ENCODE measurements around the gene HNRNPA0.
"Not testable (repeated sequence)": the region's sequence is repeated elsewhere in the genome, so short reads cannot be mapped to it uniquely, and the experiment has no call there.

HNRNPA0 gene
- total RNA-seq = 163 to 279 reads per million in 2 donors

DNA sequence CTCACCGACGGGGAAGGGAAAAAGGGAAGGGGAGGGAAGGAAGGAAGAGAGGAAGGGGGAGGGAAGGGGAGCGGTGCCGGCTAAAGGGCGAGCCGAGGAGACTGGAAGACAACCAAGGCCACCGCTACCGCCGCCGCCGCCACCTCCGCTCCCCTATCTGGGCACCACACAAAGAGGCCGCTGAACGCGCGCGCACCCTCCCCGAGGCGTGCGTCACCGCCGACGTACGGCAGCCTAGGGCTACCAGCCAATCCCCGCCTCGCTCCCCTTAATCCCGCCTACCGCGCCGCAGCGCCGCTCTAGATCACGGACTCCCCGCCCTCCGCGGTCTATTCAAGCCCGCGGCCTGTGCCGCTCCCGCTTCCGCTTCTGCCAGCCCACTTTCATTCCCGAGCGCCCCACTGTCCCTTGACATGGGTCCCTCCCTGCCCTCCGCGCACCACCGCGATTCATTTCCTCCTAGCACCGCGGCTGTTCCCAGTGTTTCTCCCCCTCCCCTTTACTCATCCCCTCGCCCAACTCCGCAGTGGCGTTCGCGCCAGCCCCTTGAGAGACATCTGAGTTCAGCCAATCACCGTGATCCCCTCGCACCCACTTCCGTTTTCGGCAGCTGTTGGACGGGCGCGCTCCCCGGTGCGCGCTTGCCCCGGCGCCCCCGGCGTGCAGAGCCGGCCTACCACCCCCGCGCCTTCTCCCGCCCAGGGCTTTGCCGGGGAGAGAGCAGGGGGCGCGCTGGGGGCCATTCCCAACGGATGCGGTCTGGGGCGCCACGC is at the start of gene HNRNPA0:
Gene HNRNPA0, minus strand, starts transcription at position 176 of the 773 bp plus-strand sequence. CDS start 297 bp downstream, outside the sequence.
- DNase-seq = peak; percentile 95

DNA sequence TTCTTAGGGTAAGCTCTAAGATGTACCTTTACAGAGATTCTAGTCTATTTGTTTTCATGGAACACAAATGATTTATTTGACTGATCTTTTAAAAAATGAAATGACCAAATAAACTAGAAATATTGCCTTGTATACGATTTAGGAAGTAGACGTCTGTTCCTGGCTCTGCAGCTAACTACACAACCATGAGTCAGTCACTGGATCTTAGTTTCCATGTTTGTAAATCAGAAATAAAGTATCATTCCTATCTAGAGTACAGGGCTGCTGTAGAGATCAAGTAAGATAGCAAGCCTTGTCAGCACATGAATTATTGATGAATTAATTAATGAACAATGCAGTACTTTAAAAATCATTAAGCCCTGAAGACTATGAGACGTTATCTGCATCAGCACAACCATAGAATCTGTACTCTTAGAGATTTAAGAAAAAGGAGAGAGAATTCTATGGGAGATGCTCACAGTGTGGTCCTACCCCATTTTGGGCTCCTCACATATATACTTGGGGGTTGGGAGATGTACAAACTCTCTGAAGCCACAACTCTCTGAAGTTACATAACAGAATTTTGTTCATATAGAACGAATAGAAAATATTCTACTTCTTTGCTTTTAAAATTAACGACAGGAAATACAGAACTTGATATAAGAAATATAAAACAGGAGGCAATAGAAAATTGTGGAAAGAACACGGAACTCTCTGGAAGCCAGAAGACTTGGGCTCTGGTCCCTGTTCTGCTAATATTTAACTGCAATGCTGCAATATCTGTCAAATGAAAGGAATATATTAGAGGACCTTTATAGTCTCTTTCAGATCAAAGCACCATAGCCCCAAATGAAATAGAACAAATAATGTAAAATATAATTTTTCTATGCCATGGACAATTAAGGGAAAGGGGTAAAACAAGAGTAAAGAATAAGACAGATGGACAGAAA is 48.4 kb upstream of the HNRNPA0 start:
- DNase-seq = no peak

DNA sequence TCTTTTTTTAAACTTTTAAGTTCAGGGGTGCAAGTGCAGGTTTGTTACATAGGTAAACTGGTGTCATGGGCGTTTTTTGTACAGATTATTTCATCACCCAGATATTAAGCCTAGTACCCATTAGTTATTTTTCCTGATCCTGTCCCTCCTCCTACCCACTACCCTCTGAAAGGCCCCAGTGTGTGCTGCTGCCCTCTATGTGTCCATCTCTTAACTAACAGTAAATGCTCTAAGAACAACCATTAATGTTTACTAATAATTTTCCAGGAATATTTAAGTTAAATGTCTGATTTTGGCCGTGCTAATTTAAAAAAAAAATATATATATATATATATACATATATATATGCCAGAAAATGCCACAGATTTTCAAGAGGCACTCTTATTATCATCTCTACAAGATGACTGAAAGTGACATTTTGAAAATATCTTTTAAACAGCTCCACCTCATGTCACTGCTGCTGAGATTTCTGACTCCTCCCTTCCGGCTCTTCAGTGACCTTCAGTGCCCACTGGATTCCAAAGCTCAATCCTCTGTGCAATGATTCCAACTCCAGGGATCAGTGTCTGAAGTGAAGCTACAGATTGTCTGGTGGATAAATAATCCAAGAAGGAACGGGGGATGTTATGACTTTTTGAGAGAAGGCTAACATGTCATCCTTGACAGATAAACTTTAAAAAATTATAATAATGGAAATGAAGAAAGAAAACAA is 46.7 kb upstream of the HNRNPA0 start:
- DNase-seq = no peak

DNA sequence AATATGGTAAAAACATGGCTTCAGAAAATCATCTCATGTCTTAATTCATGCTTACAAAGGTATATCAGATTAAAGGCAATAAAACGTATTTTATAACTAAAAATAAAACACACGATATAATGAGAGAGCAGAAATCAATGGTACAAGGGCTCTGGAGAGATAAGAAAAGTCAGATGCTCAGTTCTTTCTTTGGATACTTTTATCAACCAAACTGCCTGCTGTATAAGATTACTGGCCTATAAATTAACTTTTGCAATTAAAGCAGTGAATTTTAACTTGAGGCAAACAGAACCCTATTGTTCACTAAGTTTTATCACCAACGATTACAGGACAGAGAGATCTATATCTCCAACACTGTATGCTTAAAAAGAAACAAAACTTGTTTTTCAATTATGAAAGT is 42.1 kb upstream of the HNRNPA0 start:
- no peak for DNase-seq

DNA sequence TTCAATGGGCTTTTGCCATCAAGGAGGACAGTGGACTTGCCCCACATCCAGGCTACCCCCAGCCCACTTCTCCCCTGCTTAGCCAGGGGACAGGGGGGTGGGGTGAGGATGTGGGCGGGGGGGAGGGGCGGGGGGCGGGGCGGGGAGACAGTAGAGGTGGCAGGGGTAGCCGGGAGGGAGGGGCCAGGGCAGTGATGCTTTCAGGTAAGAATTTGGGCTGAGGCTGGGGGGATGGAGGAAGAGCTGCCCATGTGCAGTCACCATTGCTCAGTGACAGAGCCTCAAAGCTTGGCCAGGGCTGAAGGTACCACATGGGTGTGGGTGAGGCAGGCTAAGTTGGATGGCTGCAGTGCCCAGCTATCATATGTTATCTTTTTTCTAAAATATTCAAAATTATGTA is 40.7 kb upstream of the HNRNPA0 start:
- no peak for DNase-seq

DNA sequence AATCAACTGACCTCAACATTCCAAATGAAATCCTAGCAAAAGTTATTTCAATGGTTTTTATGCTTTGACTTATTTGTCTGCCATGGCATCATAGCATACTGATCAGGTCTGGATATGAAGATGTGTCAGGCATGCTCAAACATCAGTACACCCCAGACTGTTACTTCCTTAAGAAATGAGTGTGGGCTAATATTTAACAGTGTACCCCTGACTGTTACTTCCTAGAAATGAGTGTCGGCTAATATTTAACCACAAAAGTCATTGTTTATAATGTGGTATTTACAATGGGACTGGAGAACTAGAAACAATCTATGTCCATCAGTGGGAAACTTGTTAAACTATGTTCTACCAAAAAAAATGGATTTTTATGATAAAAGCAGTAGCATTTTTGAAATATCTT is 38.1 kb upstream of the HNRNPA0 start:
- DNase-seq = no peak

DNA sequence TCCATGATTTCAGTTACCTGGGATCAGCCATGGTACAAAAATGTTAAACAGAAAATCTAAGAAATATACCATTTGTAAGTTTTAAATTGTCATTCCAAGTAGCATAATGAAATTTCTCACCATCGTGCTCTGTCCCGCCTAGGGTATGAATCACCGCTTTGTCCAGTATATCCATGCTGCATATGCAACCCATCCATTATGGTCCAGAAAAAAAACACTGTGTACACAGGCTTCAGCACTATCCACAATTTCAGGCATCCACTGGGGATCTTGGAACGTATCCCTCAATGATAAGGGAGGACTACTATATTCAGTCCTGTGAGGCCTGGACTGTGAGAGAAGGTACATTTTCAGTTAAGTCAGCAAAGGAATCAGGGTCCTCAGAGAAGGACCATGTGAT is 37.6 kb upstream of the HNRNPA0 start:
- no peak for DNase-seq

DNA sequence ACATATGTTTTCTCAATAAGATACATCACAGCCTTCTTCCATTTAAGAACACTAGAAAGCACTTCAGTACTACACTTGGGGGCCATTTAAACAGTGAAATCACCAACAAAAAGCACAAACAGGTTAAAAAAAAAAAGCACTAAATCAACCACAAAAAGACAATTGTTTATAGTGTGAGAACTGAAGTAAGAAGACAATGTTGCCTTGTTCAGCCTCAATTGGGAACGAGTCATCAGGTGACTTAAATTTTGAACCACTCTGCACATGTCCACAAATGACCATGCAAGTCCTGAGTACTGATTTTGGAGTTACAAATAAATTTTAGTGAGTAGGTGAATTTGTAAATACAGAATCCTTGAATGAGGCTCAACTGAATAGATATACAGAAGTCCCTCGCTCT is 37.2 kb upstream of the HNRNPA0 start:
- DNase-seq = no peak

DNA sequence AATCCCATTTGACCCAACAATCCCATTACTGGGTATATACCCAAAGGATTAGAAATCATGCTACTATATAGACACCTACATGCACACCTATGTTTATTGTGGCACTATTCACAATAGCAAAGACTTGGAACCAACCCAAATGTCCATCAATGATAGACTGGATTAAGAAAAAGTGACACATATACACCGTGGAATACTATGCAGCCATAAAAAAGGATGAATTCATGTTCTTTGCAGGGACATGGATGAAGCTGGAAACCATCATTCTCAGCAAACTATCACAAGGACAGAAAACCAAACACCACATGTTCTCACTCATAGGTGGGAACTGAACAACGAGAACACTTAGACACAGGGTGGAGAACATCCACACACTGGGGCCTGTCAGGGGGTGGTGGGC is 34.4 kb upstream of the HNRNPA0 start:
- DNase-seq = not testable (repeated sequence)

DNA sequence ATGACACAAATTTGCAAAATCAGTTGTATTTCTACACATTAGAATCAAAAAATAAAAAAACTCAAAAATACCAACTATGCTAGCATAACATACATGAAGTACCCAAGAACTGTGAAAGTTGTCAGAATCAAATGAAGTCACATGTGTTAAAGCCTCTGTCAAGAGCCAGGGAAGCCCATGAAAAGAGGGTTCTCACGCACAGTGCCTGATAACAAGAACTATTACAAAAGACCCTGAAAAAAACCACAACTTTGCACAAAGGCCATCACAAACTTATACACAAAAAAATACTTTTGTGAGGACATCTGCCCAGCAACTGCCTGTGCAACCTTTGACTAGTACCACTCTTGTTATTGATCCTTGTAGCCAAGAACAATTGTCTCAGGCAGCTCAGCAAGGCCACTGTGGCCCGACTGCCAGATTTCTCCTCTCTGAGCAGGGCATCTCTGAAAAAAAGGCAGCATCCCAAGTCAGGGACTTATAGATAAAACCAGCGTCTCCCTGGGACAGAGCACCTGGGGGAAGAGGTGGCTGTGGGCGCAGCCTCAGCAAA is 28.9 kb upstream of the HNRNPA0 start:
- DNase-seq = no peak

DNA sequence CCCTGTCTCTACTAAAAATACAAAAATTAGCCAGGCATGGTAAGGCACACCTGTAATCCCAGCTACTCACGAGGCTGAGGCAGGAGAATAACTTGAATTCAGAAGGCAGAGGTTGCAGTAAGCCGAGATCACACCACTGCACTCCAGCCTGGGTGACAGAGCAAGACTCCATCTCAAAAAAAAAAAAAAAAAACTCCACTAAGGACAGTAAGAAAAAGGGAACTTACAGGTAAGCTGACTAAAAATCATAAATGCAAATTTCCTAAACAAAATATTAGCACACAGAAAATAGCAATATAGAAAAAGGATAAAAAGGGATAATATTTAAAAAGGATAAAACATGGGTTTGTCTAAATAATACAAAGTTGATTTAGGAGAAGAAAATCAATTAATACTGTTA is 27.9 kb upstream of the HNRNPA0 start:
- DNase-seq = no peak

DNA sequence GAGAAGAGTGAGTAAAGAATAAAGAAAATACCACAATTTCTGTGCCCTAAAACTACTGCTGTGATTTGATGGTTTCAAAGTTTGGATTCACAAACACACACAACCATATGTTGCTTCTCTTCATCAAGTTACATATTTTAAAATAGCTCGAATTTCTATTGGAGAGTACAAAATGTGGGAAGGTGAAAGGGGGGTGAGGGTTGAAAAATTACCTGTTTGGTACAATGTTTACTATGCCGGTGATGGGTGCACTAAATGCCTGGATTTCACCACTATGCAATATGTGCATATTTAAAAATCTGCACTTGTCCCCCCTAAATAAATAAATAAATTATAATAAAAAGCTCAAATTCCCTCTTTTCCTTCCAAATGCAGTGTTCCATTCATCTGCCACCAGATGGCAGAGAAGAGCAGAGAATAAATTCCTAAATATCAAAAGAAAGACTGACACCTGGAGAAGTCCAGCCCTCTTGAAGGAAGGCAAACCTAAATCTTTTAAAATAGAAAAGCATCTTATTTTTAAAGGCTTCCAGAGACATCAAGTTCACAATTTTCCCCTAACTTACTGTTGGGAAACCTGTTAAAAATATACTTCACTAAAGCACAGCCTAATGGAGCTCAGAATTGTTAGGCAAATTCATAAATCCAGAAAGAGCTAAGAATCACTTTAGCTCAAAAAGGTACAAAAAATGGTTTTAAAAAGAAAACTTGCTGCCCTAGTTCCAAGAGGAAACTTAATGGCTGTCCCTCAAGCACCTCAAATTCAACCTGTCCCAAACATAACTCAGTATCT is 24.8 kb upstream of the HNRNPA0 start:
- no peak for DNase-seq

DNA sequence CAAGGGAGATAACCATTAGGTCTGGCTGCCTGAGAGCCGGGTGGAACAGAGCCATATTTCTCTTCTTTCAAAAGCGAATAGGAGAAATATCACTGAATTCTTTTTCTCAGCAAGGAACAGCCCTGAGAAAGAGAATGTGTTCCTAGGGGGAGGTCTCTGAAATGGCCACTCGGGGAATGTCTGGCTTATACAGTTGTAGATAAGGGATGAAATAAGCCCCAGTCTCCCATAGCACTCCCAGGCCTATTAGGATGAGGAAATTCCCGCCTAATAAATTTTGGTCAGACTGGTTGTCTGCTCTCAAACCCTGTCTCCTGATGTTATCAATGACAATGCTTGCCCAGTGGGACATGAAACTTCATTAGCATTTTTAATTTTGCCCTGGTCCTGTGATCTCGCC is 13.8 kb upstream of the HNRNPA0 start:
- not testable (repeated sequence) for DNase-seq

DNA sequence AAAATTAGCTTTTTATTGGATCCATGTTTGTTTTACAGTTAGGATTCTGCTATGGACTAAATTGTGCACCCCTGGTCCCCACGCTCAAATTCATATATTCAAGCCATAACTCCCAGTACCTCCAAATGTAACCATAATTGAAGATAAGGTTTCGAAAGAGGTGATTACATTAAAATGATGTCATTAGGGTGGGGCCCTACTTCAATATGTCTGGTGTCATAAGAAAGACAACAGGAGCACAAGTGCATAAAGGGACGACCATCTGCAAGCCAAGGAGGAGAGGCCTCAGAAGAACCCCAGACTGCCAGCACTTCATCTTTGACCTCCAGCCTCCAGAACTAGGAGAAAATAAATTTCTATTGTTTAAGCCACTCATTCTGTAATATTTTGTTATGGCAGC is 7.4 kb upstream of the HNRNPA0 start:
- DNase-seq = no peak

DNA sequence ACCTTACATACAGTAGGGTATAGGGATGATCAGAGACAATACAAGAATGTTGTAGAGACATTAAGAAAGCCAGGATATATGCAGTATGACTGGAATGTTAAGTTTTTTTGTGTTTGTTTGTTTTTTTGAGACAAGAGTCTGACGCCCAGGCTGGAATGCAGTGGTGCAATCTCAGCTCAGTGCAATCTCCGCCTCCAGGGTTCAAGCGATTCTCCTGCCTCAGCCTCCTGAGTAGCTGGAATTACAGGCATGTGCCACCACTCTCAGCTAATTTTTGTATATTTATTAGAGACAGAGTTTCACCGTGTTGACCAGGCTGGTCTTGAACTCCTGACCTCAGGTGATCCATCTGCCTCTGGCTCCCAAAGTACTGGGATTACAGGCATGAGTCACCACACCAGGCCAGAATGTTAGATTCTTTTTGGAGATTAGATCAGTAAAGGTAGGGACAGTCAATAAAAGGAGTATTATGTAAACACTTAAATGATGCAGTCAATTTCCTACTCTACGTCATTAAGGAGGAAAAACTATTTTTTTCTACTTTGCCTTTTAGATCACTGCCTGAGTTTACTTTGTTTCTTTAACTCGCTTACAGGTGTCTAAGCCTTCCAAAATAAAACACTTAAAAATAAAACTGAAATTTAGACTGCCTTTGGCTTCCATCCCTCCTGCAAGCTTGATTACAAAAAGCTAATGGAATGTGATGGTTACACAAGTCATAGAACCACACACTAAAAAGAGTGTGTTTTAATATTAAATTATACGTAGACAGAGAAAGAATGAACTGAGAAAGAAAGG is 6.8 kb upstream of the HNRNPA0 start:
- DNase-seq = no peak

DNA sequence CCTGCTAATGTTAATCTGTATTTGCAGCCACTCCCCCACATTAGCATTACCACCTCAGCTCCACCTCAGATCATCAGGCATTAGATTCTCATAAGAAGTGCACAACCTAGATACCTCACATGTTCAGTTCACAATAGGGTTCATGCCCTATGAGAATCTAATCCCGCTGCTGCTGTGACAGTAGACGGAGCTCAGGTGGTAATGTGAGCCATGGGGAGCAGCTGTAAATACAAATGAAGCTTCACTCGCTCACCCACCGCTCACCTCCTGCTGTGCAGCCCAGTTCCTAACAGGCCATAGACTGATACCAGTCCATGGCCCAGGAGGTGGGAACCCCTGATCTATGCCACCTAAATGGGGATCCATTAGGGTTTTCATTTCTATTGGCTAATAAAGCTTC is 6.1 kb upstream of the HNRNPA0 start:
- no peak for DNase-seq

DNA sequence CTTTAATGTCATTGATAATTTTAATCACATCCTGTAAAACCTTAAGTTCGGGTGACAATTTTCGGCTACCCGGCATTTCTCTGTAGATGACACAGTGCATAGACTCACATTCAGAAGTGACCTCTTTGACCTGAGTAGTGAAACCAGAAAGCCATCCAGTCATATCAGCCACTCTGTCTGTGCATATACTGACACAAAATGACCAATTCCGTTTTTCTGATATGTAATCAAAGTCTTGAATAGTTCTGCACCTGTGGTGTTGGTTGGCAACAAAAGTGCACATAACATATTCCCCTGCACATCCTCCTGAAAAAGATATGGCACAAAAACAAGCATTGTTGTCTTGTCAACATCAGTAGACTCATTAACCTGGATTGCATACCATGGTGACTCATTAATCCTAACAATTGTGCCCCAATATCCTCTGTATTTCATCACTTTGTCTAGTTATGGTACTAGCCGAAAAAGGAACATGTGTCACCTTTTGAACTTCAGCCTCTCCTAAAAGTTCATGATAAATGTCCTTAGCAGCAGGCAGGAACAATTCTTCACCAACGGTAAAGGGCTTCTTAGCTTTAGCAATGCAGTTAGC is 4.6 kb upstream of the HNRNPA0 start:
- no peak for DNase-seq

DNA sequence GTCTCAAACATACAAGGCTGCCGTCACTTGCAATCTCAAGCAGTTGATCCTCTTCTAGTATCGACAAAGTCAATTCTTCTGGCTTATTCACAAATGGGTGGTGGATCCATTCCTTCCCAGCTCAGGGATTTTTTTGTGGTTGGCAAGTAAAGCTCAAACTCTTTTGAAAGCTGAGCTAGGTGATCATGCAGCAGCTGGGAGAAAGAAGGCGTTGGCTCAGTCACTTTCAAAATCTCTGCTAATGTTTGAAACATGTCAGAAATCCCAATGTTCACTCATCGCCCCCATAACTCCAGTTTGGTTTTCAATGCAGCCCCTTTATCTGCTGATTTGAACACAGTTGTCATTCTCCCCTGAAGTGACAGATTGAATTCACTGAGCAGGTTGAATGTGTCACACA is 4.0 kb upstream of the HNRNPA0 start:
- DNase-seq = no peak

DNA sequence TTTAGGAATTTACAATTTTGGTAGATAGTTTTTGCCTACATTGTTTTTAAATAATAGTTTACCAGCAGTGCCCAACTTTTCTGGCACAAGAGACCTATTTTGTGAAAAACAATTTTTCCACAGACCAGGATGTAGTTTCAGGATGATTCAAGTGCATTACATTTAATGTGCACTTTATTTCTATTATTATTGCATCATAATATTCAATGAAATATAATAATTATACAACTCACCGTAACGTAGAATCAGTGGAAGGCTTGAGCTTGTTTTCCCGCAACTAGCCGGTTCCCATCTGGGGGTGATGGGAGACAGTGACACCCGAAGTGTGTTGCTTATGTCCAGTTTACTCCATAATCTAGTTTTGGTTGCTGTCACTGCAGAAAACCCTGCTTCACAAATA is 3.5 kb upstream of the HNRNPA0 start:
- no peak for DNase-seq

DNA sequence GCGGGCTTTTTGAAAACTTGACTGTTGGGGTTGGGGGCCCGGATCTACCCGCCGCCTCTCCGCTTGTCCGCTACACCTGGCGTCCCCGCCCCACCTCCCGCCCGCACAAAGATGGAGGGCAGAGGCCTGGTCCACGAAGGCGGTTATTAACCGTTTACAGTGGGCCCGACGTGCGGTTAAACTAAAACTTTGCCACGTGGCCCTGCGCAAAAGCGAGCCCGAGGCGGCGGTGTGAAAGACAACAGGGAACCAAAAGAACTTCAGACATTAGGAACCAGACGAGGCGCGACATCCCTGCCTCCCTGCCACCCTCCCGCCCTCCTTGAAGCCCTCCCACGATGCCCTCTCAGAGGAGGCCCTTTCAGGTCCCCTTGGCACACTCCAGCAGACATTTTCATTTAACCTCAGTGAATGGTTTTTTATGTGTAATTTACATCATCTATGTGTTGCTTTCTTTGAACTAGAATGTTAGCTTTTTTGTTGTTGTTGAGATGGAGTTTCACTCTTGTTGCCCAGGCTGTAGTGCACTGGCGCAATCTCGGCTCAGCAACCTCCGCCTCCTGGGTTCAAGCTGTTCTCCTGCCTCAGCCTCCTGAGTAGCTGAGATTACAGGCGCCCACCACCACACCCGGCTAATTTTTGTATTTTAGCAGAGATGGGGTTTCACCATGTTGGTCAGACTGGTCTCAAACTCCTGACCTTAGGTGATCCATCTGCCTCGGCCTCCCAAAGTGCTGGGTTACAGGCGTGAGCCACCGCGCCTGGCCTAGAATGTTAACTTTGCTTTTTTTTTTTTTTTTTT is 999 bp upstream of the HNRNPA0 start:
- DNase-seq = no peak
